ENCODE data around the gene RETREG2.
"Not testable (repeated sequence)": the region's sequence is repeated elsewhere in the genome, so short reads cannot be mapped to it uniquely, and the experiment has no call there.

RETREG2 gene

GRCh38 chr2:219198974-219199373 is 20.9 kb downstream of the RETREG2 start:
- DNase-seq: no peak

GRCh38 chr2:219199470-219200211 is 21.6 kb downstream of the RETREG2 start:
- no peak for DNase-seq

- DNase-seq: not testable (repeated sequence)
These were observed 22.6 kb downstream of the RETREG2 start for GRCh38 chr2:219200502-219201326.

- DNase-seq: not testable (repeated sequence)
These were observed 23.3 kb downstream of the RETREG2 start for GRCh38 chr2:219201331-219201730.

- no peak for DNase-seq
These were observed 26.5 kb downstream of the RETREG2 start for GRCh38 chr2:219204425-219205164.

- no peak for DNase-seq
These were observed 27.1 kb downstream of the RETREG2 start for GRCh38 chr2:219205165-219205538.

- DNase-seq: no peak
These were observed 27.9 kb downstream of the RETREG2 start for GRCh38 chr2:219205981-219206327.

- DNase-seq: peak; percentile 87
These were observed 28.5 kb downstream of the RETREG2 start, which contains the start of gene ZFAND2B for GRCh38 chr2:219206328-219207133. TSS of gene ZFAND2B (plus strand) at chr2:219206782. CDS start at chr2:219206988, 206 bp downstream.

GRCh38 chr2:219207134-219207883 is 29.2 kb downstream of the RETREG2 start:
- DNase-seq: no peak

- DNase-seq: no peak
These were observed 30.0 kb downstream of the RETREG2 start for GRCh38 chr2:219207884-219208740.

GRCh38 chr2:219209236-219210195 is 31.4 kb downstream of the RETREG2 start:
- DNase-seq: no peak

GRCh38 chr2:219210196-219210885 is 32.3 kb downstream of the RETREG2 start:
- no peak for DNase-seq

GRCh38 chr2:219210886-219211362 is 32.8 kb downstream of the RETREG2 start:
- no peak for DNase-seq

GRCh38 chr2:219213026-219213415 is 34.9 kb downstream of the RETREG2 start:
- no peak for DNase-seq

GRCh38 chr2:219213486-219214071 is 35.5 kb downstream of the RETREG2 start:
- no peak for DNase-seq

GRCh38 chr2:219214141-219214540 is 36.1 kb downstream of the RETREG2 start:
- DNase-seq: no peak

GRCh38 chr2:219214786-219215185 is 36.7 kb downstream of the RETREG2 start:
- no peak for DNase-seq

- DNase-seq: no peak
These were observed 37.9 kb downstream of the RETREG2 start for GRCh38 chr2:219215871-219216534.

All from NCI-H146 (cell line).